Placental pericyte (primary cell): Measurements from ENCODE around the gene GADD45A. TPM values are rescaled to one million over a fixed set of nuclear protein-coding genes. Genes with fewer than 3 reads are reported as not detected.

ENCODE experiments used
- small RNA-seq: library from RNA; depleted of rRNA; stranded (forward); fragments of <200 nt; gene quantifications from one replicate; pipeline ENCODE3, GENCODE V24; 2012; ENCODE audit warnings: low replicate concordance
- total RNA-seq: library from RNA; depleted of rRNA; stranded (reverse); fragments of >200 nt; gene quantifications from 2 replicates; pipeline ENCODE4 v1.2.3, GENCODE V29; 2012

GADD45A gene, protein sequence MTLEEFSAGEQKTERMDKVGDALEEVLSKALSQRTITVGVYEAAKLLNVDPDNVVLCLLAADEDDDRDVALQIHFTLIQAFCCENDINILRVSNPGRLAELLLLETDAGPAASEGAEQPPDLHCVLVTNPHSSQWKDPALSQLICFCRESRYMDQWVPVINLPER
- total RNA-seq, result 35.9 and 110 TPM in 2 replicates

DNA sequence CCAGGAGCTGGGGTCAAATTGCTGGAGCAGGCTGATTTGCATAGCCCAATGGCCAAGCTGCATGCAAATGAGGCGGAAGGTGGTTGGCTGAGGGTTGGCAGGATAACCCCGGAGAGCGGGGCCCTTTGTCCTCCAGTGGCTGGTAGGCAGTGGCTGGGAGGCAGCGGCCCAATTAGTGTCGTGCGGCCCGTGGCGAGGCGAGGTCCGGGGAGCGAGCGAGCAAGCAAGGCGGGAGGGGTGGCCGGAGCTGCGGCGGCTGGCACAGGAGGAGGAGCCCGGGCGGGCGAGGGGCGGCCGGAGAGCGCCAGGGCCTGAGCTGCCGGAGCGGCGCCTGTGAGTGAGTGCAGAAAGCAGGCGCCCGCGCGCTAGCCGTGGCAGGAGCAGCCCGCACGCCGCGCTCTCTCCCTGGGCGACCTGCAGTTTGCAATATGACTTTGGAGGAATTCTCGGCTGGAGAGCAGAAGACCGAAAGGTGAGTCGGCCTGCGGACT is at the start of gene GADD45A:
TSS of gene GADD45A (plus strand) at position 135 of the 491 bp plus-strand sequence. CDS start at position 429, 294 bp downstream.

Small RNA genes lying within 50 kb of the gene (small RNA-seq; reads per million reads assigned to genes)
- not detected for gene RN7SL392P

Other genes starting within 250 kb of the GADD45A start
- 88.4 and 209 TPM in 2 replicates for gene GNG12, start 148.3 kb downstream of the GADD45A start, total RNA-seq